Measurements from ENCODE around the gene EFCAB8. TPM values are rescaled to one million over a fixed set of nuclear protein-coding genes. Genes with fewer than 3 reads are reported as not detected.

EFCAB8 gene
- not detected in 2 replicates for total RNA-seq (2022)
- Bru-seq, nascent RNA, result percentile 31 among the genes with signal in this experiment
- percentile 30 among the genes with signal in this experiment for BruChase-seq, experiment 1, labeled RNA remaining after a 6-hour chase
- BruChase-seq, experiment 2, labeled RNA remaining after a 2-hour chase, result percentile 27 among the genes with signal in this experiment
- long read RNA-seq, result 0 reads

GRCh38 chr20:32858701-32859372 is at the start of gene EFCAB8:
Gene EFCAB8, plus strand, starts transcription at chr20:32858923. Its CDS starts 4,870 bp downstream, at chr20:32863793.
- Mint-ChIP-seq H3K4me1 (ENCODE audit: insufficient read depth, unreplicated experiment) (no peaks in the 10 kb centered on the region), H3K4me3 (ENCODE audit: unreplicated experiment) (no peak within 1 kb of the TSS), H3K9me3 (ENCODE audit: unreplicated experiment) (no peaks in the 10 kb centered on the region), H3K27ac (ENCODE audit: low read depth, unreplicated experiment) (no peak within 1 kb of the TSS), H3K27me3 (ENCODE audit: insufficient read depth, unreplicated experiment) (no peaks in the 10 kb centered on the region), H3K36me3 (ENCODE audit: insufficient read depth, unreplicated experiment) (peaks cover 14% of the 10 kb centered on the region)
- CTCF ChIA-PET, result interaction anchor here (1.1 kb wide), 1 partner anchor 69 kb away, joined by 3 read pairs; no protein-coding TSS in a partner anchor
- no peak for DNase-seq (ENCODE audit: unreplicated experiment)
- intact Hi-C loops (cut with micrococcal nuclease), result no loop called here
- BruUV-seq (replicated peaks), result no TSS peak
- TF ChIP-seq CTCF (IDR thresholded peaks at IDR 0.05; ENCODE audit: unreplicated experiment), result no peak
- POLR2A ChIA-PET, result interaction anchor here (1.2 kb wide), 1 partner anchor 39 kb away, joined by 3 read pairs; no protein-coding TSS in a partner anchor

GRCh38 chr20:32809907-32810306 is 48.8 kb upstream of the EFCAB8 start:
- no TSS peak for BruUV-seq (replicated peaks)
- POLR2A ChIA-PET, result interaction anchor here (0.9 kb wide), 1 partner anchor 680 kb away, joined by 3 read pairs; the partner anchor contains the start of gene CBFA2T2
- Mint-ChIP-seq H3K4me3 (ENCODE audit: unreplicated experiment) (no peak overlapping the region), H3K9me3 (ENCODE audit: unreplicated experiment) (no peaks in the 10 kb centered on the region), H3K4me1 (ENCODE audit: insufficient read depth, unreplicated experiment) (peaks cover 6% of the 10 kb centered on the region), H3K27me3 (ENCODE audit: insufficient read depth, unreplicated experiment) (no peaks in the 10 kb centered on the region), H3K27ac (ENCODE audit: low read depth, unreplicated experiment) (no peak overlapping the region), H3K36me3 (ENCODE audit: insufficient read depth, unreplicated experiment) (peaks cover 6% of the 10 kb centered on the region)
- CTCF ChIA-PET, result interaction anchor here (0.7 to 2.6 kb wide), 4 partner anchors 8 to 33 kb away, joined by 4 to 9 read pairs (median 7); no protein-coding TSS in a partner anchor
- DNase-seq (ENCODE audit: unreplicated experiment), result no peak
- no peak for TF ChIP-seq CTCF (IDR thresholded peaks at IDR 0.05; ENCODE audit: unreplicated experiment)
- intact Hi-C loops (cut with micrococcal nuclease), result no loop called here

GRCh38 chr20:32810941-32811340 is 47.8 kb upstream of the EFCAB8 start:
- peaks cover 3% of the 10 kb centered on the region for H3K4me1 Mint-ChIP-seq (ENCODE audit: insufficient read depth, unreplicated experiment)
- CTCF ChIA-PET, result interaction anchor here (0.7 to 1.2 kb wide), 3 partner anchors 16 to 90 kb away, joined by 3 to 7 read pairs (median 4); no protein-coding TSS in a partner anchor
- no peak overlapping the region for H3K4me3 Mint-ChIP-seq (ENCODE audit: unreplicated experiment)
- POLR2A ChIA-PET, result interaction anchor here (0.9 kb wide), 1 partner anchor 679 kb away, joined by 3 read pairs; the partner anchor contains the start of gene CBFA2T2
- no peak for DNase-seq (ENCODE audit: unreplicated experiment)
- no TSS peak for BruUV-seq (replicated peaks)
- intact Hi-C loops (cut with micrococcal nuclease), result no loop called here
- no peak overlapping the region for H3K27ac Mint-ChIP-seq (ENCODE audit: low read depth, unreplicated experiment)
- no peak for TF ChIP-seq CTCF (IDR thresholded peaks at IDR 0.05; ENCODE audit: unreplicated experiment)
- no peaks in the 10 kb centered on the region for H3K9me3 Mint-ChIP-seq (ENCODE audit: unreplicated experiment)
- no peaks in the 10 kb centered on the region for H3K27me3 Mint-ChIP-seq (ENCODE audit: insufficient read depth, unreplicated experiment)
- peaks cover 4% of the 10 kb centered on the region for H3K36me3 Mint-ChIP-seq (ENCODE audit: insufficient read depth, unreplicated experiment)

- H3K9me3 Mint-ChIP-seq (ENCODE audit: unreplicated experiment), result no peaks in the 10 kb centered on the region
- no TSS peak for BruUV-seq (replicated peaks)
- no peak overlapping the region for H3K27ac Mint-ChIP-seq (ENCODE audit: low read depth, unreplicated experiment)
- H3K4me1 Mint-ChIP-seq (ENCODE audit: insufficient read depth, unreplicated experiment), result no peaks in the 10 kb centered on the region
- TF ChIP-seq CTCF (IDR thresholded peaks at IDR 0.05; ENCODE audit: unreplicated experiment), result no peak
- CTCF ChIA-PET, result interaction anchor here (0.6 to 0.7 kb wide), 3 partner anchors 69 to 161 kb away, joined by 4 to 6 read pairs (median 4); no protein-coding TSS in a partner anchor
- no peak for DNase-seq (ENCODE audit: unreplicated experiment)
- no peak overlapping the region for H3K4me3 Mint-ChIP-seq (ENCODE audit: unreplicated experiment)
- no peaks in the 10 kb centered on the region for H3K36me3 Mint-ChIP-seq (ENCODE audit: insufficient read depth, unreplicated experiment)
- intact Hi-C loops (cut with micrococcal nuclease), result no loop called here
- POLR2A ChIA-PET, result interaction anchor here (0.7 kb wide), 1 partner anchor 52 kb away, joined by 3 read pairs; no protein-coding TSS in a partner anchor
- H3K27me3 Mint-ChIP-seq (ENCODE audit: insufficient read depth, unreplicated experiment), result no peaks in the 10 kb centered on the region
Observed at GRCh38 chr20:32811886-32812285, 46.8 kb upstream of the EFCAB8 start.
